ENCODE measurements around the gene RTP5. TPM values are rescaled to one million over a fixed set of nuclear protein-coding genes. Genes with fewer than 3 reads are reported as not detected.

Gene RTP5
- total RNA-seq, 1 donor from 2014 or later = not detected

- ATAC-seq = no peak
- H3K4me3 ChIP-seq = no peak overlapping the region
- no peak for TF ChIP-seq CTCF (IDR thresholded peaks at IDR 0.05)
- H3K36me3 ChIP-seq = no peaks in the 10 kb centered on the region
- peaks cover 9% of the 10 kb centered on the region for H3K4me1 ChIP-seq
- peaks cover 44% of the 10 kb centered on the region for H3K27me3 ChIP-seq
- DNase-seq = no peak
- no peak overlapping the region for H3K27ac ChIP-seq
- no peaks in the 10 kb centered on the region for H3K9me3 ChIP-seq
- intact Hi-C loops (cut with DNase I) = no loop called here
These were observed 4.7 kb upstream of the RTP5 start for GRCh38 chr2:241864850-241865213.

DNA sequence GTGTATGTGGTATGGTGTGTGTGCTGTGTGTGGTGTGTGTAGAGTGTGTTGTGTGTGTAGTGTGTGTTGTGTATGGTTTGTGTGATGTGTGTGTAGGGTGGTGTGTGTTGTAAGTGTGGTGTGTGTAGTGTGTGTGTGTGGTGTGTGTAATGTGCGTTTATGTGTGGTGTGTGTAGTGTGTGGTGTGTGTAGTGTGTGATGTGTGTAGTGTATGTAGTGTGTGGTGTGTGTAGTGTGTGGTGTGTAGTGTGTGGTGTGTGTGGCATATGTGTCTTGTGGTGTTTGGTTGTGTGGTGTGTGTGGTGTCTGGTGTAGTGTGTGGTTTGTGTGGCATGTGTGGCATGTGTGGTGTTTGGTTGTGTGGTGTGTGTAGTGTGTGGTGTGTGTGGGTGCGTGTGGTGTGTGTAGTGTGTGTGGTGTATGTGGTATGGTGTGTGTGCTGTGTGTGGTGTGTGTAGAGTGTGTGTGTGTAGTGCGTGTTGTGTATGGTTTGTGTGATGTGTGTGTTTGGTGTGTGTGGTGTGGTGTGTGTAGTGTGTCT lies 4.0 kb upstream of the RTP5 start:
- Histone ChIP-seq H3K36me3 (no peaks in the 10 kb centered on the region), H3K4me1 (peaks cover 3% of the 10 kb centered on the region), H3K27me3 (peaks cover 40% of the 10 kb centered on the region), H3K27ac (no peak overlapping the region), H3K9me3 (no peaks in the 10 kb centered on the region), H3K4me3 (no peak overlapping the region)
- DNase-seq (no peak), ATAC-seq (no peak)
- no peak for TF ChIP-seq CTCF (IDR thresholded peaks at IDR 0.05)
- intact Hi-C loops (cut with DNase I) = no loop called here

DNA sequence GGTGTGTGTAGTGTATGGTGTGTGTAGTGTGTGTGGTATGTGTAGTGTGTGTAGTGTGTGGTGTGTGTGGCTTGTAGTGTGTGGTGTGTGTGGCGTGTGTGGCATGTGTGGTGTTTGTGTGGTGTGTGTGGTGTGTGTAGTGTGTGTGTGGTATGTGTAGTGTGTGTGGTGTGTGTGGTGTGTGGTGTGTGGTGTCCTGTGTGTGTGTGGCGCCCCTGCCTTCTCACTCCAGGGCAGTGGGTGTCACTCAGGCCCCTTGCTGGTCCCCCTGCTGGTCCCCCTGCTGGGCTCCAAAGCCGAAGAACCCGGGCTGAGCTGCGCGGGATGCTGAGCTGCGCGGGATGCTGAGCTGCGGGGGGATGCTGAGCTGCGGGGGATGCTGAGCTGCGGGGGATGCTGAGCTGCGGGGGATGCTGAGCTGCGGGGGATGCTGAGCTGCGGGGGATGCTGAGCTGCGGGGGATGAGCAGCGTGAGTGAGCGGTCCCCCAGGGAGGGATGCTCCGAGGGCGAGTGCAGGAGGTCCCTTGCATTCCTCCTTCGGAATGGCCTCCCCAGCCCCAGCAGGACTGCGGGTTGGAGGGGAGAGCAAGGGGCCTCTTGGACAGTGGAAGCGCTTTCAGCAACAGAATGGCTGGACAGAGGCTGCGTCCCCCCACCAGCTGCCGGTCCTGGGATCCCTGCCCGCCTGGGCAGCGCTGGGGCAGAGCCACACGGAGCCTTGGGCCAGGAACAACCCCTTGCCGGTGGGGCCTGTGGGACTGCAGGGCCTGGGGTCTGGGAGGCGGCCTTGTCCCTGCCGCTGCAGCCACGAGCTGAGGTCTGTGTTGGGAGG lies 3.4 kb upstream of the RTP5 start:
- Histone ChIP-seq H3K27me3 (peaks cover 36% of the 10 kb centered on the region), H3K27ac (no peak overlapping the region), H3K36me3 (no peaks in the 10 kb centered on the region), H3K9me3 (no peaks in the 10 kb centered on the region), H3K4me1 (no peaks in the 10 kb centered on the region), H3K4me3 (no peak overlapping the region)
- DNase-seq (no peak), ATAC-seq (no peak)
- no peak for TF ChIP-seq CTCF (IDR thresholded peaks at IDR 0.05)
- intact Hi-C loops (cut with DNase I) = no loop called here

DNA sequence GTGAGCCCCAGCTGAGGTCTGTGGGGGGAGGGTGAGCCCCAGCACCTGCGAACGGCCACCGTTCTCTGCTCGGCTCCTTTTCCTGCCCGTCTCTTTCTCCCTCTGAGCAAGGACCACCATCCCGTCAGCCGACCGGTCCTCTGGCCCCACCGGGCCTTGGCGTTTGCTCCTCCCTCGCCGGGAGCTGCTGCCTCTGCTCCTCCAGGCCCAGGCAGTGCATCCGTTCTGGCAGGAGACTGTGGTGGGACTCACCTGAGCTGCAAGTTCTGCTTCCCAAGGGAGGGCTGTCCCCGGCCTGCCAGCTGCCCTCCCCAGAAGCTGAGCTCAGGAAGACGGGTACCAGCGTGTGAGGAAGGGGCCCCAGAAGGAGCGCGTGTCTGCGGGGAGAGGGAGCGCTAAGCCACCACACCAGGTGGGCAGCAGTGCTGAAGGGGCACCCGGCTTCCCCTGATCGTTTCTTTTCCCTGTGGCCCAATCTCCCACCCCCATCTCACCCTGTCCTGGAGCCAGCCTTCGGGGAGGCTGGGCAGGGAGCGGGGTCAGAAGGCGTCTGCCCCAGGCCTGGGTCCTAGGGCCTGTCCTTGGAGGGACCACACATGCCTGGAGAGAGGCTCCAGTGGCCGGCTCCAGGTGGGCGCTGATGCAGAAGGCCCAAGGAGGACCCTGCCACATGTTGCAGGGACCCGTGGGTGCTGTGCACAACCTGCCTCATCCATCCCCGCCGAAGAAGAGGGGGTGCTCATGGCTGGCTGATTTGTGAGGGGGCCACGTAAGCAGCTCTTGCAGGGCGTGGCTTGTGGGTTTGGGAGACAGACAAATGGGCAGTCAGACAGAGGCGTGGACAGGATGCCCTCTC lies 2.5 kb upstream of the RTP5 start:
- DNase-seq = no peak
- no peak for TF ChIP-seq CTCF (IDR thresholded peaks at IDR 0.05)
- H3K27ac ChIP-seq = no peak overlapping the region
- no peaks in the 10 kb centered on the region for H3K4me1 ChIP-seq
- intact Hi-C loops (cut with DNase I) = no loop called here
- H3K9me3 ChIP-seq = no peaks in the 10 kb centered on the region
- peaks cover 36% of the 10 kb centered on the region for H3K27me3 ChIP-seq
- no peaks in the 10 kb centered on the region for H3K36me3 ChIP-seq
- H3K4me3 ChIP-seq = no peak overlapping the region
- no peak for ATAC-seq

GRCh38 chr2:241867776-241868420 lies 1.6 kb upstream of the RTP5 start:
- H3K27me3 ChIP-seq = peaks cover 27% of the 10 kb centered on the region
- no peak overlapping the region for H3K4me3 ChIP-seq
- peak overlapping the region; percentile 18 for H3K27ac ChIP-seq
- no peaks in the 10 kb centered on the region for H3K9me3 ChIP-seq
- DNase-seq = no peak
- no peak for TF ChIP-seq CTCF (IDR thresholded peaks at IDR 0.05)
- H3K36me3 ChIP-seq = no peaks in the 10 kb centered on the region
- intact Hi-C loops (cut with DNase I) = no loop called here
- peak; percentile 8 for ATAC-seq
- H3K4me1 ChIP-seq = no peaks in the 10 kb centered on the region

Data from upper lobe of right lung (tissue), 1 donor.